Stimulated activated CD4-positive, alpha-beta T cell treated with anti-CD3 and anti-CD28 coated beads, TNF-alpha, amount 100 ng/mL, for 4 hours (primary cell): ENCODE results near the gene HS3ST4.
"Not testable (repeated sequence)": the region's sequence is repeated elsewhere in the genome, so short reads cannot be mapped to it uniquely, and the experiment has no call there.

ENCODE experiments used
- DNase-seq, 3 experiments: peaks; one replicate each; pipeline ENCODE4 v3.0.0-alpha.2; 2020; ENCODE audit warnings: low read depth in 3 of 3

The HS3ST4 gene

DNA sequence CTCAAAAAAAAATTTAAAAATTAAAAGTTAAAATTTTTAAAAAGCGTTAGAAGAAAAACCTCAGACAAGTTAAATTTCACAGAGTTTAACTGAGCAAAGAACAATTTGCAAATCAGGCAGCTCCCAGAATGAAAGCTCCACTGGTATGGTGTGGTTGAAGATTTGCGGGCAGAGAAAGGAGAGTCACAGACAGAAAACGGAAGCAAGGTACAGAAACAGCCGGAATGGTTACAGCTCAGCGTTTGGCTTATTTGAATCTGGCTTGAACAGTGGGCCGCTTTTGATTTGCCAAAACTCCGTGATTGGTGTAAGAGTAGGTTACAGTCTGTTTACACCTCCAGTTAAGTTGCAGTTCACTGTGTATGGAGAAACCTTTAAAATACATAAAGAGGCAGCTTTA, 297.1 kb downstream of the HS3ST4 start:
- no peak for DNase-seq

DNA sequence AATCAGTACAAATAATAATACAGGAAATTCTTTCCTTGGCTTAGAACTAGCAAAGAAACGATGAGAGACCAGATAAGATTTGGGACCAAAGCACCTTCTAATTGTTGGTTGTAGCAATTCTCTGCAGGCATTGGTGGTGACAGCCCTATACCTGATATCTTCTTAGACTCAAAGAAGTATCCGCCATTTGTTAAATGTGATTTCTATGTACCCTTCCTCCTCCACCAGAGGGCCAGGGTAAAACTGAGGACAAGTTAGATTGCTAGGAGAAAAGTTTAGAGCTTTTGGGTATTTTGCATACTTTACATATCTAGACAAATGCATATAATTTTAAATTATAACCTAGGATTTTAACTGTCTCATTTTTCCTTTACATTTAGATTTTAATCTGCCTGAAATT, 304.3 kb downstream of the HS3ST4 start:
- DNase-seq: no peak

DNA sequence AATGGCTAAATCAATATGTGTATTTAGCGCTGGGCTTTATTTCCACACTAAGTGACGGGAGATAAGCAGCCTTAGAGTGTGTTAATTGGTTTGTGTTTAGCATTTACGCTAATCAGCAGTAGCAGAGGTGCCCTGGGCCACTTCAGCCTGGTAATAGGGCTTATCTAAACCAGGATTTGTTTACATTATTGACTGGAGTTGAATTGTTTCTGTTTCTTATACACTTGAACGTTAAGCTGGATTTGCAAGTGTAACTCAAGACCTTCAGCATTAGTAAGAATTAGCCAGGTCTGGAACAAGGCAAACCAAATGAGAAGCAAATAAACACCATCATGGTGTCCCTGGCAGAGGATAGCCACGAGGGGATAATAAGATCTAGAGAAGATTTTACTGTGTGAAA, 313.6 kb downstream of the HS3ST4 start:
- DNase-seq: no peak

DNA sequence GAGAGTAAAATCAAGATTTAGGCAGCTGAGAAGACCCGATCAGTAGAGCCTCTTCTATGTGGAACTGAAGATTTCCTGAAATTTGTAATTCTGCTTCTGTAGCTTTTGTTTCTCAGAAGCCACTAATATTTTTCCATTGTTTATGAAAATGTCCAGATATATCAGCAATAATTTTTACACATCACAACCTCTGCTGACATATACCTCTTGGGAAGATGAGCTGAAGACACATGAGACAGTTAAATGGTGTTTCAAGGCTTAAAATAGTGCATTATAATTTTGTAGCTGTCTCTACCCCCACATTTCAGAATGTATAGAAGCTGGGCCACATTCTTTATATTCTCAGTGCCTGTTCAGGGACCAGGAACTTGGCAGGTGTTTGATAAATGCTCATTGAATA, 320.6 kb downstream of the HS3ST4 start:
- DNase-seq: no peak

DNA sequence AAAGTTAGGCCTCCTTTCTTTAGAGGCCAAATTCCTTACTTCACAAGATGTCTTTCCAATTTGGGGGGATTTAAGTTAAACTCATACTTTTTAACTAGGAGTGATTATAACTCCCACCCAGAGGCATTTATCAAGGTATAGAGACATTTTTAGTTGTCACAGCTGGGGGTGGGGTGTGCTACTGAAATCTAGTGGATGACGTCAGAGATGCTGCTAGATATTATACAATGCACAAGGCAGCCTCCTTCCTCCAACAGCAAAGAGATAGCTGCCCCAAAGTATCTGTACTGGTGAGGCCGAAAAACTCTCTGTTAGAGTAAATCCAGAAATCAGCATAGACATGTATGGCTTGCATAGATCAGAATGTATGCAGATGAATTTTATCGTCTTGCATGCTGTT, 324.0 kb downstream of the HS3ST4 start:
- no peak for DNase-seq

DNA sequence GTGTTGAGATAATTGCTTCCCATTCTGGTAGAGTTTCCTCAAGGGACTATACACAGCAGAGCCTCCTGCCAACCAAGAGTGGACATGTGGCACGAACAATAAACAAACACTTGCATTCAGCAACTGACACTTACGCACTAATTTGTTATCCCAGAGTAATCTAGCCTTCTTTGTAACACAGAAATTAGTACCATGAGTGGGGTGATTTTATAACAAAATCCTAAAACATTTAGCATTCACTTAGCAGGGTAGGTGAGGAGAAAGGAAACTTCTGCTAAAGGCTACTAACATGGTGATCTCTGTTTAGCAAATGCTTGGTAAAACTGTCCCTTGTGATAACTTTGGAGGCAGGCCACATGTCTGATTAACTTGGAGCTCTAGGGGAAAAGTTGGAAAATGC, 325.2 kb downstream of the HS3ST4 start:
- no peak for DNase-seq

DNA sequence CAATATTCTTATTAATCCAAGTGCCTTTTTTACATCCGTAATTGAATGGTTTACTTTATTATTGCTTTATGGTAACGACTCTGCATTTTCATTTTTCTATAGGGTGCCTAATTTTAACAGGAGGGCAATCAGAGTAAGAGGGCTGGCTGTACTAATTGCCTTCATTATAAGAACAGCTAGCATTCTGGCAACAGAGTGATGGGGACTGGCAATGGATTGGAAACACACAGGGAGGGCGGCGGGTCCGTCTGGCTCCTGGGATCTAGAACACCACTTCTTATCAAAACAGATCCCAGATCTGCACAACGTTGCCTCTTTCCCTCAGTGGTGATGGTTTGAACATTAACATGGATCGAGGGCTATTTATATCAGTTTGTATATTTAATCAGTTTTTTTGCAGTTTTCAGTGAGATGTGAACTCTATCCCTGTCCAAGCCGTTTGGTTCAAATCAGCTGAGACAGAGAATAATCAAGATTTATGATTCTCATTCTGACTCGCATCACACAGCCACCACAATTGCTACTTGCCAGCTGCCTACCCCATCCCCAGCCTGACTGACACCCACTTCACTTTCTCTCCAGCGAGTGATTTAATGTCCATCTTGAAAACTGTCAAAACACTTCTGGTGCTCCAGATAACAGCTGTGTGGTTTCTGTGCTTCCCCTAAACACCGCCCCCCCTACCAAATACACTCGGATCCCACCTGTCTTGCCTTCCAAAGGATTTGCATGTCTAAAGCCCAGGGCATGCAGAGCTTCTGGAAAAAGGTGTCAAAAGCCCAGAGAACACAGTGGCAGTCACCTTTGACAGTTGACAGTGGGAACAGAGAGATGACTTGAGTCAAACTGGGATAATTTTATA, 327.9 kb downstream of the HS3ST4 start:
- no peak for DNase-seq

DNA sequence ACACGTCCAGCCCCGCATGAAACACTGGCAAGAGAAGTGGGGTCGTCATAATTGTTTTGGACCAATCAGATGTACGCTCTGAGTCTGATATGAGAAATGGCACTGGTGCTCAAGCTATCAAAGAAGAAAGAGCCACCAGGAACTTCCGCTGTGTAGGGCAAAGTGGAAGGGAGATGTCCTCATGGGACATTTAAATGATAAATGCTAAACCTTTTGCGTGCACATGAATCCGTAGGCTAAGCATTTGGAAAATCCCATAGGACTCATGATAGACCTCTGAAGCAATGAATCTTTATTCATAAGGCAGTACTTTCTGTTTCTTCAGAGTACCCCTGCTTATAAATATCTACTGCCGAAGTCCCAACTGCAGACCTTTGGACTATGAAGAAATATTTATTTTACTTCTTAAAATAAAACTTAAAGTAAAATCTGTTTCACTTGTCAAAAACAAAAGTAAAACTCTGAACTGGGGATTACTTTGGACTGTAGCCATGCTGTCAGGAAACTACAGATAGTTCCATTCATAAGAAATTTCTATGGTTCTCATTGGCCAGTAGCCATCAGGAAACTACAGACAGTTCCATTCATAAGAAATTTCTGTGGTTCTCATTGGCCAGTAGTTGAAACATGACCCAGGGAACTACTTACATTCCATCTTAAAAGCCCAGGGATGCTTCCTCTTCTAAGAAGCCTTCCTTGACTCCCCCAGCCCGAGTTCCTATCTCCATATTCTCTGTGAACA, 335.1 kb downstream of the HS3ST4 start:
- no peak for DNase-seq

DNA sequence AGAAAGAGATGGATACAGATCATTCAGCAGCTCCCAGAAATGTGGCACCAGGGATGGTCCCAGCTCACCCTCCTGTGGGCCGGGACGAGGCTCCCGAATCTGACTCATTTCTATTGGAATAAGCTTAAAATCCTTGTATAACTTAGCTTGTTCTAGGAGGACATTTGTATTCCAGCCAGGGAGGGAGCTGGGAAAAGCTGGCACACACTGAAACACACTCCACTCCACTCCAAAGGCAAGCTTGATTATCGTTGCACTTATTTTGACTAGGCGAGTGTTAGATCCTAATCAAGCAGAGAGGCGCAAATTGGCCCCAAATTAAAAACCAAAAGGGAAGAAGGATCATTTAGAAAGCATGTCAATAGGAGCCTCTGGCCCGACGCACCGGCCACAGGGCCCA, 339.5 kb downstream of the HS3ST4 start:
- no peak for DNase-seq

DNA sequence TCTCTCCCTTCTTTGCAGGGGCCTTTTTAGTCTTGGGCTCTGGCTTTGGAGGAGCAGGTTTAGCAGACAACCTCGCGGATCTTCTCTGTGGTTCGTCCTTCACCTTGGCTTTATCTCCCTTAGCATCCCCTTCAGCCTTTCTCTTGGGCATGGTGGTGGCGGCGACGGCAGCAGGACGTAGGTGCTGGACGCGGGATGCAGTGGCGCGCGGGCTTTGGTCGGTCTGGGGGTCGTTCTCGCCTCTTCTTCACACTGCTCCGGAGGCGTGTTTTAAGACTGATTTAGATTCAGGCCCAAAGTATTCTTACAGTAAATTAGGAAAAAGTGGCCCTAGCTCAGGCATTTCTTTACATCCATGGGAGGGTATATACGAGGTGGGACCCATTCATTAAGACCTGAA, 340.9 kb downstream of the HS3ST4 start:
- not testable (repeated sequence) for DNase-seq

DNA sequence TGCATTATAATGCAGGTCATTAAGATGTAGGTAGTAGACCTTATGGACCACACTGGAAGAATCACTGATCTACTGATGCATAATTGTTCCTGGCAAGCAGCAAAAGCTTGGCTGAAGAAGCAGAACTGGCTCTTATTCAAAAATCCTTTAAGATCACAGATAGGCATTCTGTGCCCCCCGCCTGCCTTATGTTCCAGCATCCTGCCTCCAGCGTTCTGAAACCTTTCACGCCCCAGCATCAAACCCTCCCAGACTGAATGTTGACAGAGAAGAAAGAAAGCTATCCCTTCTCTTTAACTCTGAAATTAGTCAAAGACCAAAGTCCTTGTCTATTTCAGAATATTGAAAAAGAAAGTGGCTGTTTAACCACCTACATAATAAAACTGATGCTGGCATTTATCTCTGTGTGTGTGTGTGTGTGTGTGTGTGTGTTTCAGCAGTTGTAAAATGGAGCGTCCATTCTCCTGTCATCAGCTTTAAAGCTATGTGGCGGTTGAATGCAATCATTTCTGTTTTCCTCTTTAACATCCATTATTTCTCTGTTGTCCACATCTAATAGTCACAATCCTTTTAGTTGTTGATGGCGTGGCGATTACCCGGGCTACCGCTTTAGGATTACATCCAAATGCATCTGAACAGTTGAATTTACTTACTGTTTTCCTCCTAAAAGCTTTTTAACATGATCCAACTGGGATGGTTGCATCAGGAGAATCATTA, 350.4 kb downstream of the HS3ST4 start:
- DNase-seq: no peak

DNA sequence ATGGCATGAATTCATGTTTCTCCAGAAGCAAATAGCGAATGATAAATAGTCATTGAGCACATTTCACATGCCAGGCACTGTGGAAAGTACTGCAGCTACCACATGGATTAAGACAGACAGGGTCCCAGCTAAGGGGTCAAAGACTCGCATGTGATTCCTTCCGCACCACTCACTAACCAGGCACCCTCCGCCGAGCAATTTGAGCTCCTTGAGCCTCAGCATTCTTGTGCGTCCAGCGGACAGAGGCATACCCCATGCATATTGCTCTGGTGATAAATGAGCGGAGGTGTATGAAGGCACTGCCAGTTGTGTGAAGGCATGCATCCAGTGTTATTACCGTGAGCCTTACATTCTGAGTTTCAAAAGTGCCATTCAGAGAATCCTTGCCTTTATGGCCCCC, 358.7 kb downstream of the HS3ST4 start:
- no peak for DNase-seq

DNA sequence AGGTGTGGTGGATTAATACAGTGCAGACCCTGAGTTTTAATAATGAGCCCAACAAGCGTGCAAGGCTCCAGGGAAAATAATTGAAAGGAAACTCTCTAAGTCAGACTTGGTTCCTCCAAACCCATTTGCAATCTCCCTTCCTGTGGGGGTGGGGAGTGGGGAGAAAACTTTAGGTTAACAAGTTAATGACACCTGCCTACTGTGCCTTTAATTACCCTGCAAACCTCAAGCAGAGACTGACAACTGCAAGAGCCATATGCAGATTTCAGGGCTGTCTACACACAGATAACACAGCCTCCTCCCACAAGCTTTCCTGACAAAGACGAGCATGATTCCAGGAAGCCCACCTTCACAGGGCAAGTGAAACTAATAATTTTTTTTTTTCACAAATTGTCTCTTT, 359.3 kb downstream of the HS3ST4 start:
- no peak for DNase-seq

DNA sequence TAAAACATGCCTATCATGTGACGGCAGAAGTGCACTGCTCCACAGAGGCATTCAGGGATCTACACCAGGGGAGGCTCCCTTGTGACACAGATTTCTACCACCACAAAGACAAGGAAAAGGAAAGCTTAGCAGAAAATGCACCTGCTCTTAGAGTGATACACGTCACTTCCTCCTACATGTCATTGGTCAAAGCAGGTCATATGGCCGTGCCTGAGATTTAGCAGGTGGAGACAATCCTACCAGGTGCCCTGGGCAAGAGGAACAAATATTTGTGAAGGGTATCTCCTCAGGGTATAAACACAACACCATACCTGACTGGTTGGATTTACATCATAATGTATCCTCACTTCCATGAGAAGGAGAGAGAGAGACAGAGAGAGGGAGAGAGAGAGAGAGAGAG, 362.1 kb downstream of the HS3ST4 start:
- no peak for DNase-seq

DNA sequence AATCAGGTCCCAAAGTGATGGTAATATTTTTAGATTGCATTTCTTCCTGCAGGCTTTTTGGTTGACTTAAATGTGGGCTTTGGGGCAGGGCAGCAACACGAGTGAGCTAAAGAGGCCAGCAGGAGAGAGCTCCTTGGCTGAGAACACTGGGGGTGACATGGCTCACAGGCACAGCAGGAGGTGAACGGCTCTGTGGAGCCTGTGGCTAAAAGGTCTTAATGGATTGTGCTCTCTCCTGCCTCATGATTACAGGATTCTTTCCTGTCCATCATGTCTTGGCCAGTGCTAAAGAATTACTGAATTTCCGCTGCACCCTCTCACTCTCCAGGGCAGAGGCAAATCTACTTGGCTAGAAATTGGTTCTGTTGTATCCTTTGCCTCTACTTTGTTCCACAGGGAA, 366.6 kb downstream of the HS3ST4 start:
- DNase-seq: no peak

DNA sequence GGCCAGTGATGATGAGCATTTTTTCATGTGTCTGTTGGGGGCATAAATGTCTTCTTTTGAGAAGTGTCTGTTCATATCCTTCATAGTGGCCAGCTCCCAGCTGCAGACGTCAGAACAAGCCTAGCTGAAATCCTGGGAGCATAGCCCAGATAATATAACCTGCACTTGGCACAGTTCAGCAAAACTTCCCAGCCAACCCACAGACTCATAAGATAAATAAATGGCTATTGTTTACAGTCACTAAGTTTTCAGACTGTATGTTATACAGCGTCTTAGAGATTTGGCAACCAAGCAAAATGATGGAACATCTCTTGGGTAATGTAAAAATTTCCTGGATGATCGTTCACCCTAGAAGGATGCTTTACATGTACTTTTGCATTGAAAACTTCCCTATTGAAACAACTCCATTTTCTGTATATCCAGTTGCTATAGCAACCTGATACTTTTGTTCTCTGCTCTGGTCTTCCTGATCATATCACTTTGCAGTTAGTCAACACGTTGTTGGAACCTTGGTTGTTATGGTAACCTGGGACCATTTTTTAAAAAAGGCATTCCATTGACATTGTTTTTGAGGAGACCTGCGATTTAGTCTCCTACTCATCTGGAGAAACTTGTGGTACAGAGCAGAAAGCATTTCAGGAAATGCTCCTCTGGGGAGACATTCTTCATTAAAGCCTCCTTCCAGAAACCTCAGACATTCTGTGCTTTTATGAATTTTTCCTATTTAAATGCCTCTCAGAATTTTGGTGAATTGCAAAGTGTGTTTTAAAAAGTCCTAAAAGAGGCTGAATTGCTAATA, 378.7 kb downstream of the HS3ST4 start:
- DNase-seq: no peak

DNA sequence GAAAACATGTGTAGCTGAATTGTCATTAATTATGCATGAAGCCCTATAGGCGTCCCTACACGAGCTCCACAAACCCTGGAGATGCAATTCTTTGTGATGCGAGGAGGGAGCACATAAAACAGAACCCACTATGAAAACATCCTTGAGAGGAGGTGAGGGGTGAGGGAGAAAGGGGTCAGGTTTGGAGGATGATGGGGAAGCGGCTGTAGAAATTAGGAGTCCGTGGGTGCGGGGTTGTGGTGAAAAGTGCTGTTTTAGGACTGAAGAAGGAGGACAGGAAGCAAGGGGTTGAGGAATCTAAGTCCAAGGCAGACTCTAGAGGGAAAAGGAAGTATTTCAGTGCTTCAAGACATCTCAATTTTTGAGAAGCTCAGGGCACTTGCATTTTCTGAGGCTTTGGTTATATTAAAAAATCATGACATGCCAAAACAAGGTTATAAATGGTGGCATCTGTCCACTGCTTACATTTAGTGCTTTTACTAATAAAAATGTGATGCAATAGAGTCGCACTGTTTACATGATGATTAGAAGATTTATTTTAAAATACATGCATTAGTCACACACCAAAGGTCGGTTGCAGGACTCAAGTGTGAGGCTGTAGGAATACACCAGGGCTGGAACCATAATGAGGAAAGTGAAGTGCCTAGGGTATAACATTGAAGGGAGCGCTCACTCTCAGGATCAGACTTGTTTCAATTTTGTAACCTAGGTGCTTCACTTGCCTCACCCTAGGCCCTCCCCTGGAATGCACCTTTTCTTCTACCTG, 379.5 kb downstream of the HS3ST4 start:
- DNase-seq: no peak

DNA sequence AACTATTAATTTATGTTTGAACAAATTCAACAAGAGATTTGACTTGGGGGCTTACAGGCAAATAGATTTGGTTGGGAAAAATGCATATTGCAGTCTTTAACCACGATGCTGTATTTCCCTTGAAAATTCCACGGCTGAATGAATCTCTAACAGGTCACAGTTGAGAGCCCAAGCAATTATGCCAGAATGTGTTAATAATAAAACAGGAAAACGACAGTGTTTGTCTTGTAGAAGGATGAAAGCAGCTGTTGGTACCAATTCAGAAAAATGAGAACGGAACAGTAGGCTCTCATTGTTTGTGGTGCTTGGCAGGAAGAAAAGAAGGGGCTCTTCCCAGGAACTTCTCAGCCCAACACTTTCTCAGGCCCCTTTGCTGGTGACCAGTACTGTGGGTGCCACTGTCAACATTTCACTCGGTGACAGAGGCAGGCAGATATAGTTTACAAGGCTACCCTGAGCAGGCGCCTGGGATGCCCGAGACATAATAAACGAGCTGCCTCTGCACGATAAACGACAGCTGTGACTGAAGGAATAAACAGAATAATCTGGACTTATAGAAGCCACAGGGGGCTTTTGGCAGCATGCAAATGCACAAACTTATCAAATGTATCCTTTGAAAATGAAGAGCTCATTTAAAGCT, 387.1 kb downstream of the HS3ST4 start:
- DNase-seq: no peak

DNA sequence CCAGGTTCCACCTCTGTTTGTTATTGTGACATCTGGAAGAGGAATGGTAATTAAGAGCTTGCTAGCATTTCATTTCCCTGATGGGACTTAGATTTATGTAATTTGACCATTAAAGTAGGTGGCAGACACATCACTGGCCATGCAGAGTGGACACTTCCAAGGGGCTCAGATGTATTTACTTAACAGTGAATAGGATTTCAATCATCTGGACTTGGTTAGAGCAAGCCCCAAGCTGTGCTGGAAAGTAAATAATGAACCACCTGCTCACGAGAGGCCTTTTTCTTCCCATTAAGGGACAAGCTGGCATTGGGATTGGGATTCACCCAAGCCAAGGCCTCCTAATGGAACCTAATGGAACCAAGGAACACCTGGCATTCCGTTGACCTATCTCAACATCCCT, 395.3 kb downstream of the HS3ST4 start:
- DNase-seq: no peak

DNA sequence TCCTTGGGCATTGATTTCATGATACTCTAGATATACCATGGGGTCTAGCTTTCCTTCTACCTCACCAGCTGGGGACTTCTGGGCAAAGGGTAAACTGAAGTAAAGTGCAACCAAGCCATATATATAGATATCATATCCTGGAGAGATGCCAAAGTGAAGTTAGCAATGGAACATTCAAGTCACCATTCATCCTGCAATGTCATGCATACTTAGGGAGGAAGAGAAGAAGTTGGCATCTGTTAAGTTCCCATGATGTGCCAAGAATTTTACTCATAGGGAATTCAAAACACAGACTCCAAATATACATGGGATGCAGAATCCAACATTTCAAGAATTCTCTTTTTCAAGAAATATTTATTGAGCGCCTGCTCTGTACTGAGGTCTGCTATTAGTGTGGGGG, 399.8 kb downstream of the HS3ST4 start:
- DNase-seq: no peak

DNA sequence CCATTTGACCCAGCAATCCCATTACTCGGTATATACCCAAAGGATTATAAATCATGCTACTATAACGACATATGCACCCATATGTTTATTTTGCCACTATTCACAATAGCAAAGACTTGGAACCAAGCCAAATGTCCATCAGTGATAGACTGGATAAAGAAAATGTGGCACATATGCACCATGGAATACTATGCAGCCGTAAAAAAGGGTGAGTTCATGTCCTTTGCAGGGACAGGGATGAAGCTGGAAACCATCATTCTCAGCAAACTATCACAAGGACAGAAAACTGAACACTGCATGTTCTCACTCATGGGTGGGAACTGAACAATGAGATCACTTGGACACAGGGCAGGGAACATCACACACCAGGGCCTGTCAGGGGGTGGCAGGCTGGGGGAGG, 406.4 kb downstream of the HS3ST4 start:
- not testable (repeated sequence) for DNase-seq
